Activated CD4-positive, CD25-positive, alpha-beta regulatory T cell treated with anti-CD3 and anti-CD28 coated beads, Interleukin-2, amount 50 U/mL, for 16 hours (primary cell): Measurements from ENCODE around the gene PCDH9.

ENCODE experiments used
- DNase-seq: peaks from one replicate; pipeline ENCODE4 v3.0.0-alpha.2; 2020; ENCODE audit warnings: low read depth, low spot score

PCDH9 gene

GRCh38 chr13:67229481-67230403 lies at the start of gene PCDH9:
TSS of gene PCDH9 (minus strand) at chr13:67230336. CDS start at chr13:67228440, 1,896 bp downstream.
- no peak for DNase-seq

GRCh38 chr13:67278235-67278634 lies 48.1 kb upstream of the PCDH9 start:
- no peak for DNase-seq

- no peak for DNase-seq
Observed at GRCh38 chr13:67277581-67277980, 47.4 kb upstream of the PCDH9 start.

- no peak for DNase-seq
Observed at GRCh38 chr13:67275351-67275960, 45.3 kb upstream of the PCDH9 start.

GRCh38 chr13:67273001-67273400 lies 42.9 kb upstream of the PCDH9 start:
- DNase-seq = no peak

- no peak for DNase-seq
Observed at GRCh38 chr13:67267136-67267535, 37.0 kb upstream of the PCDH9 start.

- DNase-seq = no peak
Observed at GRCh38 chr13:67259208-67259607, 29.1 kb upstream of the PCDH9 start.

GRCh38 chr13:67258482-67258881 lies 28.3 kb upstream of the PCDH9 start:
- no peak for DNase-seq

GRCh38 chr13:67238861-67239260 lies 8.7 kb upstream of the PCDH9 start:
- no peak for DNase-seq

- DNase-seq = no peak
Observed at GRCh38 chr13:67238277-67238859, 8.2 kb upstream of the PCDH9 start.

- DNase-seq = no peak
Observed at GRCh38 chr13:67235265-67235664, 5.1 kb upstream of the PCDH9 start.

GRCh38 chr13:67232384-67232783 lies 2.2 kb upstream of the PCDH9 start:
- no peak for DNase-seq

- no peak for DNase-seq
Observed at GRCh38 chr13:67231289-67232000, 1.3 kb upstream of the PCDH9 start.

GRCh38 chr13:67230404-67231288 lies 510 bp upstream of the PCDH9 start:
- peak; percentile 44 for DNase-seq

GRCh38 chr13:67228916-67229315 lies 1.2 kb downstream of the PCDH9 start:
- DNase-seq = no peak

GRCh38 chr13:67228031-67228430 lies 2.1 kb downstream of the PCDH9 start:
- no peak for DNase-seq

GRCh38 chr13:67227131-67227983 lies 2.8 kb downstream of the PCDH9 start:
- DNase-seq = no peak

GRCh38 chr13:67226696-67227095 lies 3.4 kb downstream of the PCDH9 start:
- no peak for DNase-seq

GRCh38 chr13:67225252-67226159 lies 4.6 kb downstream of the PCDH9 start:
- no peak for DNase-seq
